Measurements from ENCODE around the gene PDSS2. TPM values are rescaled to one million over a fixed set of nuclear protein-coding genes. Genes with fewer than 3 reads are reported as not detected.

PDSS2 gene
- total and polyA plus RNA-seq, 11 donors: 7.2 to 24.4 (median 14.4) TPM

DNA sequence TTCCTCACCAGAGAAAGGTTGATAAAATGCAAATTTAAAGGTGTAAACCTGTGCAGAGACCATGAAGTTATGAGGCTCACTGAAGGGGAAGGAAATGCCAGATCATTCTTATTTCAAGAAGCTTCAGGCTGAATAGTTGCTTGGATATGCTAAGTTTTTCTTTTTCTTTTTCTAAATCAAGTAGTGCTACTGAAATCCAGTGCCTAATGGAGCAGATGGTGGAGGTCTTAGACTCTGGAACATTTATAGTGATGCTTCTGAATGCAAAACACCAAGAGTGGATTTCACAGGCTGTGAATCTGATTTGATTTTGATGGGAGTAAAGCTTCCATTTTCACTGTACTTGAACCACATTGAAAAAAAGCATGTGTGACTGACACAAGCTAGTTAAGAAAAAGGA is 192.8 kb downstream of the PDSS2 start:
- ATAC-seq (no peak), DNase-seq (no peak)
- H3K9me3 ChIP-seq: no peaks in the 10 kb centered on the region
- H3K36me3 ChIP-seq: no peaks in the 10 kb centered on the region
- no peak overlapping the region for H3K27ac ChIP-seq
- intact Hi-C loops (cut with DNase I): no loop called here
- no peak overlapping the region for H3K4me3 ChIP-seq
- H3K4me1 ChIP-seq: peaks cover 0 to 3% (median 0%) of the 10 kb centered on the region in 12 donors
- TF ChIP-seq POLR2A (IDR thresholded peaks at IDR 0.05): no peak
- TF ChIP-seq, protein P1, sequence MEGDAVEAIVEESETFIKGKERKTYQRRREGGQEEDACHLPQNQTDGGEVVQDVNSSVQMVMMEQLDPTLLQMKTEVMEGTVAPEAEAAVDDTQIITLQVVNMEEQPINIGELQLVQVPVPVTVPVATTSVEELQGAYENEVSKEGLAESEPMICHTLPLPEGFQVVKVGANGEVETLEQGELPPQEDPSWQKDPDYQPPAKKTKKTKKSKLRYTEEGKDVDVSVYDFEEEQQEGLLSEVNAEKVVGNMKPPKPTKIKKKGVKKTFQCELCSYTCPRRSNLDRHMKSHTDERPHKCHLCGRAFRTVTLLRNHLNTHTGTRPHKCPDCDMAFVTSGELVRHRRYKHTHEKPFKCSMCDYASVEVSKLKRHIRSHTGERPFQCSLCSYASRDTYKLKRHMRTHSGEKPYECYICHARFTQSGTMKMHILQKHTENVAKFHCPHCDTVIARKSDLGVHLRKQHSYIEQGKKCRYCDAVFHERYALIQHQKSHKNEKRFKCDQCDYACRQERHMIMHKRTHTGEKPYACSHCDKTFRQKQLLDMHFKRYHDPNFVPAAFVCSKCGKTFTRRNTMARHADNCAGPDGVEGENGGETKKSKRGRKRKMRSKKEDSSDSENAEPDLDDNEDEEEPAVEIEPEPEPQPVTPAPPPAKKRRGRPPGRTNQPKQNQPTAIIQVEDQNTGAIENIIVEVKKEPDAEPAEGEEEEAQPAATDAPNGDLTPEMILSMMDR (IDR thresholded peaks at IDR 0.05): no peak
- H3K27me3 ChIP-seq: no peaks in the 10 kb centered on the region

DNA sequence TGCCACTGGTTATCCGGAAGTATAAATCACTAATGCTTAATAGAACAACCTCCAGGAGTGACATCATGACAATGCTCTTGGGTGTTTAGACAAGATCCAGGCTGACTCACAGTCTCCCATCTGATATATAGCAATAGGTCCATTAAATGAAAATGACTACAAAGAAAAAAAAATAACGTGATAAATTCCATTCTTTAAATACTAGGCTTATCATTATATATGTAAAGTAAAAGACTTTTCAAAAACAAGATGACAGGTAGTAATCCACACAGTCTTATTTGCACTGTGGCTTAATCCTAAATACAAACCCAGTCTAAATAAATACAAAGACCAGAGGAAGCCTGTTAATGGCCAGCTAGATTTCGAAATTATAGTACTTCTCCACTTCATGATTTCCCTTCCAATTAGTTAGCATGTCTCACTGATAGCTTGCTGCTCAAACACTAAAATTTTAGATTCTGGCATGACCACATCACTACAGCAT is 195.0 kb downstream of the PDSS2 start:
- DNase-seq (no peak), ATAC-seq (no peak)
- peaks cover 0 to 3% (median 0%) of the 10 kb centered on the region in 12 donors for H3K4me1 ChIP-seq
- H3K9me3 ChIP-seq: no peaks in the 10 kb centered on the region
- no peaks in the 10 kb centered on the region for H3K27me3 ChIP-seq
- TF ChIP-seq, protein P1 (IDR thresholded peaks at IDR 0.05): no peak
- no peak for TF ChIP-seq POLR2A (IDR thresholded peaks at IDR 0.05)
- no peak overlapping the region for H3K27ac ChIP-seq
- intact Hi-C loops (cut with DNase I): no loop called here
- WGBS, 4 donors: 55 to 61% (median 56%) methylated on average over 3 of the region's 3 CpGs
- no peaks in the 10 kb centered on the region for H3K36me3 ChIP-seq
- H3K4me3 ChIP-seq: no peak overlapping the region

GRCh38 chr6:107259951-107260350 is 199.4 kb downstream of the PDSS2 start:
- intact Hi-C loops (cut with DNase I): no loop called here
- Histone ChIP-seq H3K27ac (no peak overlapping the region), H3K9me3 (no peaks in the 10 kb centered on the region), H3K4me1 (peaks cover 0 to 3% (median 0%) of the 10 kb centered on the region in 12 donors), H3K36me3 (no peaks in the 10 kb centered on the region), H3K4me3 (no peak overlapping the region), H3K27me3 (no peaks in the 10 kb centered on the region)
- DNase-seq (no peak), ATAC-seq (no peak)
- no peak for TF ChIP-seq POLR2A (IDR thresholded peaks at IDR 0.05)
- TF ChIP-seq, protein P1 (IDR thresholded peaks at IDR 0.05): no peak

GRCh38 chr6:107248147-107248546 is 211.2 kb downstream of the PDSS2 start:
- Histone ChIP-seq H3K27me3 (no peaks in the 10 kb centered on the region), H3K36me3 (peaks cover 0 to 3% (median 0%) of the 10 kb centered on the region in 9 donors), H3K27ac (no peak overlapping the region), H3K4me1 (no peaks in the 10 kb centered on the region), H3K9me3 (no peaks in the 10 kb centered on the region), H3K4me3 (no peak overlapping the region)
- intact Hi-C loops (cut with DNase I): no loop called here
- DNase-seq (no peak), ATAC-seq (no peak)
- TF ChIP-seq POLR2A (IDR thresholded peaks at IDR 0.05): no peak

- Histone ChIP-seq H3K4me1 (no peaks in the 10 kb centered on the region), H3K9me3 (no peaks in the 10 kb centered on the region), H3K27me3 (no peaks in the 10 kb centered on the region), H3K27ac (no peak overlapping the region), H3K4me3 (no peak overlapping the region), H3K36me3 (peaks cover 0 to 3% (median 0%) of the 10 kb centered on the region in 9 donors)
- TF ChIP-seq POLR2A (IDR thresholded peaks at IDR 0.05): no peak
- DNase-seq (no peak), ATAC-seq (no peak)
- WGBS, 4 donors: 79 to 87% (median 87%) methylated on average over 6 of the region's 6 CpGs
- intact Hi-C loops (cut with DNase I): no loop called here
Measured at GRCh38 chr6:107246972-107247615, 212.3 kb downstream of the PDSS2 start.

All from heart left ventricle (tissue), 16 donors.